HEK293T (cell line): ENCODE measurements around the gene MIPEP.

Source experiments
- NFRKB ChIP-seq: fragments of 450-650 bp; IDR thresholded peaks from 2 replicates; pipeline ENCODE4 v1.6.1; 2016; ENCODE audit warnings: mild to moderate bottlenecking, moderate library complexity
- PKNOX1 ChIP-seq: fragments of 450-650 bp; IDR thresholded peaks from 2 replicates; pipeline ENCODE4 v1.6.1; 2016
- SP1 ChIP-seq: fragments of 450-650 bp; IDR thresholded peaks from 2 replicates; pipeline ENCODE4 v1.6.1; 2017
- SUZ12 ChIP-seq: fragments of 450-650 bp; IDR thresholded peaks from 2 replicates; pipeline ENCODE4 v1.6.1; 2016; ENCODE audit warnings: mild to moderate bottlenecking

DNA sequence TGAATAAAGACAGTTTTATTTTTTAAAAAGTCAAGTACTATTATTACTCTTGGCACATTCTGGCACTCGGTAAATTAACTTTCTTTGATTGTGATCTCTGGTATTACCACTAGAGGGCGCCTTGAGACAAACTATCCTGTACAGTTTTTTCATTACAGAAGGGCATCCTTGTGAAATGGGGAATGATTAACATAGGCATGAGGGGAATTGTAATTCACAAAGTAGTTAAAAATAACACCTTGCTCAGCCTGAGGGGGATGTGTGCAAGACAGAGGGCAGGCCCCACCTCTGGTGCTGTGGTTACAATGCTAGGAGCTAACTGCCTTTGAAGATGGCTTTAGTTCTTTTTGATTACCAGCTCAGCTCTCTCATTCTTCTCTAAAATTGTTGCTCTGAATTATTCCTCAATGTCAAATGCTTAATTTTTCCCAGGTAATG, 32.3 kb upstream of the MIPEP start:
- TF ChIP-seq SUZ12 (no peak), PKNOX1 (no peak), SP1 (no peak), NFRKB (no peak)
